AG04450 (cell line): Measurements from ENCODE around the gene VPS50. TPM values are rescaled to one million over a fixed set of nuclear protein-coding genes. Genes with fewer than 3 reads are reported as not detected.

Experiments
- CTCF ChIA-PET: fragments of 300-600, 350-600 bp; formaldehyde crosslinking; extraction: SDS; loops from one replicate; lab custom pipeline; 2022; ENCODE audit warnings: antibody characterized with exemption, inconsistent platforms; lab: Charles Lee
- POLR2A ChIA-PET: fragments of 350-600 bp; formaldehyde crosslinking; extraction: SDS; loops from one replicate; lab custom pipeline; 2021; ENCODE audit warnings: antibody characterized with exemption, inconsistent platforms; lab: Yijun Ruan, JAX
- DNase-seq: peaks from one replicate; pipeline ENCODE4 v3.0.0-alpha.2; 2011; ENCODE audit warnings: low read depth, low spot score
- H3K27ac ChIP-seq: one replicate; pipeline ENCODE4 v1.5.1; 2012; ENCODE audit warnings: low read depth, low read length, control low read depth
- H3K27me3 ChIP-seq: one replicate; pipeline ENCODE4 v1.6.0; 2012; ENCODE audit warnings: low read length; ENCODE audit not compliant: control insufficient read depth, insufficient read depth
- H3K4me3 ChIP-seq: 2 replicates; pipeline ENCODE4 v1.5.1; 2011; ENCODE audit warnings: mild to moderate bottlenecking, low read depth, low read length, control low read depth
- H3K9me3 ChIP-seq: 2 replicates; pipeline ENCODE4 v1.5.1; 2012; ENCODE audit warnings: low read length; ENCODE audit not compliant: control insufficient read depth, insufficient read depth
- CTCF ChIP-seq: IDR thresholded peaks from 2 replicates; pipeline ENCODE4 v1.5.1; 2011; ENCODE audit warnings: low read depth, low read length, control low read depth, inconsistent platforms
- polyA plus RNA-seq: library from polyadenylated mRNA; depleted of rRNA; stranded (reverse); fragments of >200 nt; gene quantifications from 2 replicates; pipeline ENCODE4 v1.2.3, GENCODE V29; 2011

Gene VPS50
- polyA plus RNA-seq, 1 experiment: 21.8 TPM

GRCh38 chr7:93211228-93211818, 20.8 kb upstream of the VPS50 start:
- Histone ChIP-seq H3K27ac (no peak overlapping the region), H3K9me3 (no peaks in the 10 kb centered on the region), H3K4me3 (no peak overlapping the region), H3K27me3 (peaks cover 3% of the 10 kb centered on the region)
- DNase-seq: no peak
- CTCF ChIA-PET: no interaction called here
- TF ChIP-seq CTCF: no peak
- POLR2A ChIA-PET: no interaction called here

GRCh38 chr7:93212881-93213280, 19.3 kb upstream of the VPS50 start:
- no peak for DNase-seq
- CTCF ChIA-PET: no interaction called here
- Histone ChIP-seq H3K4me3 (no peak overlapping the region), H3K9me3 (no peaks in the 10 kb centered on the region), H3K27me3 (peaks cover 3% of the 10 kb centered on the region), H3K27ac (no peak overlapping the region)
- POLR2A ChIA-PET: no interaction called here
- no peak for TF ChIP-seq CTCF

- no peaks in the 10 kb centered on the region for H3K9me3 ChIP-seq
- ChIA-PET CTCF (interaction anchor here (1.1 kb wide), 1 partner anchor 10 kb away, joined by 3 read pairs; no protein-coding TSS in a partner anchor), POLR2A (no interaction called here)
- no peak for DNase-seq
- no peak overlapping the region for H3K27ac ChIP-seq
- no peak overlapping the region for H3K4me3 ChIP-seq
- TF ChIP-seq CTCF: no peak
- peaks cover 10% of the 10 kb centered on the region for H3K27me3 ChIP-seq
Measured at GRCh38 chr7:93218997-93219827, 13.0 kb upstream of the VPS50 start.

GRCh38 chr7:93219868-93220267, 12.3 kb upstream of the VPS50 start:
- Histone ChIP-seq H3K27ac (no peak overlapping the region), H3K27me3 (peaks cover 10% of the 10 kb centered on the region)
- POLR2A ChIA-PET: no interaction called here

More at GRCh38 chr7:93219868-93220267, 12.3 kb upstream of the VPS50 start:
- Histone ChIP-seq H3K9me3 (no peaks in the 10 kb centered on the region), H3K4me3 (no peak overlapping the region)
- no peak for DNase-seq
- no peak for TF ChIP-seq CTCF
- CTCF ChIA-PET: interaction anchor here (1.1 kb wide), 1 partner anchor 9 kb away, joined by 3 read pairs; no protein-coding TSS in a partner anchor
